Activated gamma-delta T cell (primary cell): ENCODE results near the gene TSPY9.
"Not testable (repeated sequence)": the region's sequence is repeated elsewhere in the genome, so short reads cannot be mapped to it uniquely, and the experiment has no call there.

Experiments
- DNase-seq: peaks from one replicate; lab custom pipeline; 2025; lab: John Stamatoyannopoulos, UW
- total RNA-seq, 2 donors: gene quantifications; one replicate each; lab custom pipeline; 2026; lab: John Stamatoyannopoulos, UW

Gene TSPY9
- 0 reads per million in 2 donors for total RNA-seq

GRCh38 chrY:9486967-9487366 is at the start of gene TSPY9:
Gene TSPY9, plus strand, starts transcription at chrY:9487267. Its CDS starts 46 bp downstream, at chrY:9487313.
- DNase-seq: not testable (repeated sequence)

GRCh38 chrY:9466655-9467054 is 20.4 kb upstream of the TSPY9 start, which contains the start of gene TSPY1:
Gene TSPY1, plus strand, starts transcription at chrY:9466955. Its CDS starts 46 bp downstream, at chrY:9467001.
- DNase-seq: not testable (repeated sequence)

GRCh38 chrY:9504396-9504795 is 17.3 kb downstream of the TSPY9 start:
- DNase-seq: not testable (repeated sequence)

- not testable (repeated sequence) for DNase-seq
Measured at GRCh38 chrY:9516287-9516686, 29.2 kb downstream of the TSPY9 start.

- not testable (repeated sequence) for DNase-seq
Measured at GRCh38 chrY:9527580-9527979, 40.5 kb downstream of the TSPY9 start, which contains the start of gene TSPY10. Gene TSPY10, plus strand, starts transcription at chrY:9527880. Its CDS starts 46 bp downstream, at chrY:9527926.
